Measurements from ENCODE around the gene MED14. TPM values are rescaled to one million over a fixed set of nuclear protein-coding genes. Genes with fewer than 3 reads are reported as not detected.
A peak's percentile ranks its signal among the peaks of the same experiment; 100 is the strongest.

MED14 gene
- total and polyA plus RNA-seq, 2 experiments from 2014 or later: 16.0 to 31.9 TPM

DNA sequence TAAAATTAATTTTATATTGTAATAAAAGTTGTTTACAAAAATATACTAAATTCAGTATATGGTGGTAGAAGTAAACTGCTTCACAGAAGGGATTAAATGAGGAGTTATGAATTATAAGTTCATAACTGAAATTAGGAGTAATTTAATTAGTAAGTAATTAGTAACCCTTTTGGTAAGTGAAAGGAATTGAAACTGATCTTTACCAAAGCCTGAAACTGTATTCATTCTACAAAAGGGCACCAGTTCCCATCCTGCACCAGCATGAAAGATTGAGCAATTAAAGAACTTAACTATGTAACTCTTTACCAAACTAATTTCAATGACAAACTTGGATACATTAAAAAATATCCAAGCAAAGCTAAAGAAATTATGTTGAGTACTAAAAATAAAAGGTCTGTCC, 8.2 kb downstream of the MED14 start:
- H3K9me2 ChIP-seq (replicated peaks; ENCODE audit: insufficient read depth): no peaks in the 10 kb centered on the region
- H3K4me3 ChIP-seq: no peak overlapping the region
- no peak overlapping the region for H3K27ac ChIP-seq
- H3K36me3 ChIP-seq (replicated peaks; ENCODE audit: insufficient read depth, low read depth): no peaks in the 10 kb centered on the region
- peaks cover 60% of the 10 kb centered on the region for H3K79me2 ChIP-seq
- H3K4me1 ChIP-seq (ENCODE audit: insufficient read depth): peaks cover 17% of the 10 kb centered on the region
- TF ChIP-seq, protein P1, sequence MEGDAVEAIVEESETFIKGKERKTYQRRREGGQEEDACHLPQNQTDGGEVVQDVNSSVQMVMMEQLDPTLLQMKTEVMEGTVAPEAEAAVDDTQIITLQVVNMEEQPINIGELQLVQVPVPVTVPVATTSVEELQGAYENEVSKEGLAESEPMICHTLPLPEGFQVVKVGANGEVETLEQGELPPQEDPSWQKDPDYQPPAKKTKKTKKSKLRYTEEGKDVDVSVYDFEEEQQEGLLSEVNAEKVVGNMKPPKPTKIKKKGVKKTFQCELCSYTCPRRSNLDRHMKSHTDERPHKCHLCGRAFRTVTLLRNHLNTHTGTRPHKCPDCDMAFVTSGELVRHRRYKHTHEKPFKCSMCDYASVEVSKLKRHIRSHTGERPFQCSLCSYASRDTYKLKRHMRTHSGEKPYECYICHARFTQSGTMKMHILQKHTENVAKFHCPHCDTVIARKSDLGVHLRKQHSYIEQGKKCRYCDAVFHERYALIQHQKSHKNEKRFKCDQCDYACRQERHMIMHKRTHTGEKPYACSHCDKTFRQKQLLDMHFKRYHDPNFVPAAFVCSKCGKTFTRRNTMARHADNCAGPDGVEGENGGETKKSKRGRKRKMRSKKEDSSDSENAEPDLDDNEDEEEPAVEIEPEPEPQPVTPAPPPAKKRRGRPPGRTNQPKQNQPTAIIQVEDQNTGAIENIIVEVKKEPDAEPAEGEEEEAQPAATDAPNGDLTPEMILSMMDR (IDR thresholded peaks at IDR 0.05; ENCODE audit: poor library complexity): no peak
- TF ChIP-seq EZH2 (IDR thresholded peaks at IDR 0.05; ENCODE audit: borderline replicate concordance) (no peak), EZH2phosphoT487 (IDR thresholded peaks at IDR 0.05; ENCODE audit: low read depth, severe bottlenecking, unreplicated experiment) (no peak)
- no peak overlapping the region for H2AFZ ChIP-seq
- H3K4me2 ChIP-seq: no peak overlapping the region
- H4K20me1 ChIP-seq (ENCODE audit: insufficient read depth, poor library complexity, severe bottlenecking): no peaks in the 10 kb centered on the region
- no peak for DNase-seq (ENCODE audit: low spot score)
- H3K27me3 ChIP-seq: no peaks in the 10 kb centered on the region
- H3K9me3 ChIP-seq (ENCODE audit: low read depth): no peaks in the 10 kb centered on the region

DNA sequence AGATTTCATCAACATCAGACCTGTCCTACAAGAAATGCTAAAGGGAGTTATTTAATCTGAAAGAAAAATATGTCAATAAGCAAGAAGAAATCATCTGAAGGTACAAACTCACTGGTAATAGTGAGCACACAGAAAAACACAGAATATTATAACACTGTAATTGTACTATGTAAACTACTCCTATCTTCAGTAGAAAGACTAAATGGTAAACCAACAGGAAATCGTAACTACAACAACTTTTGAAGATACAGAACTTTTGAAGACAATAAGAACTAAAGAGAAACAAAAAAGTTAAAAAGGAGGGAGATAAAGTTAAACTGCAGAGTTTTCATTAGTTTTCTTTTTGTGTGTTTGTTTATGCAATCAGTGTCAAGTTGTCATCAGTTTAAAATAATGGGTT, 12.4 kb downstream of the MED14 start:
- Histone ChIP-seq H3K9me2 (replicated peaks; ENCODE audit: insufficient read depth) (no peaks in the 10 kb centered on the region), H3K27ac (no peak overlapping the region), H3K36me3 (replicated peaks; ENCODE audit: insufficient read depth, low read depth) (no peaks in the 10 kb centered on the region), H3K9me3 (ENCODE audit: low read depth) (no peaks in the 10 kb centered on the region), H3K4me1 (ENCODE audit: insufficient read depth) (peaks cover 2% of the 10 kb centered on the region), H3K27me3 (no peaks in the 10 kb centered on the region), H2AFZ (no peak overlapping the region), H3K4me3 (no peak overlapping the region), H3K4me2 (no peak overlapping the region), H4K20me1 (ENCODE audit: insufficient read depth, poor library complexity, severe bottlenecking) (no peaks in the 10 kb centered on the region), H3K79me2 (peaks cover 60% of the 10 kb centered on the region)
- no peak for TF ChIP-seq EZH2phosphoT487 (IDR thresholded peaks at IDR 0.05; ENCODE audit: low read depth, severe bottlenecking, unreplicated experiment)
- no peak for DNase-seq (ENCODE audit: low spot score)
- WGBS (ENCODE audit: low lambda C conversion rate, missing lambda C conversion rate): 69% methylated on average over 1 of the region's 1 CpG

DNA sequence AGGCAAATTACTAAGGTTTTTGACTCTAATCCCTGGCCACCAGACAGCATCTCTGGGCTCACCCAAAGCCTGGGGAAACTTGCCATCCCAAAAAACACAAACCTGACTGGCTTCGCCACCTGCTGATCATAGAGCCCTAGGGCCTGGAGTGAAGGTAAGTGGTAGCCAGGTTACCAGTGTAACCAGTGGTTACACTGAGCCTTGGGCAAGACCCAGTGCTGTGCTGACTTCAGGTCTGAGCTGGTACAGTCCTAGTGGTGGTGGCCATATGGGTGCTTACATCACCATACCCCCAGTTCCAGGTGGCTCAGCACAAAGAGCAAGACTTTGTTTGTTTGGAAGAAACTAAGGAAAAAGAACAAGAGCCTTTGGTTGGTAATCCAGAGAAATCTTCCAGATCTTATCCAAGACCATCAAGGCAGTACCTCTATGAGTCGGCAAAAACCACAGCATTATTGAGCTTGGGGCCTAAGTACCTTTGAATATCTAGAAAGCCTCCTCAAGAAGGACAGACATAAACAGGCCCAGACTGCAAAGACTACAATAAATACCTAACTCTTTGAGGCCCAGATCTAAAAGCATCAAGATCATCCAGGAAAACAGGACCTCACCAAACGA, 13.7 kb downstream of the MED14 start:
- no peak for DNase-seq (ENCODE audit: low spot score)
- Histone ChIP-seq H3K79me2 (peaks cover 58% of the 10 kb centered on the region), H2AFZ (no peak overlapping the region), H3K9me3 (ENCODE audit: low read depth) (no peaks in the 10 kb centered on the region), H3K4me2 (no peak overlapping the region), H3K27me3 (no peaks in the 10 kb centered on the region), H3K4me1 (ENCODE audit: insufficient read depth) (no peaks in the 10 kb centered on the region), H3K4me3 (no peak overlapping the region), H3K36me3 (replicated peaks; ENCODE audit: insufficient read depth, low read depth) (no peaks in the 10 kb centered on the region), H3K9me2 (replicated peaks; ENCODE audit: insufficient read depth) (no peaks in the 10 kb centered on the region), H4K20me1 (ENCODE audit: insufficient read depth, poor library complexity, severe bottlenecking) (no peaks in the 10 kb centered on the region), H3K27ac (no peak overlapping the region)
- TF ChIP-seq EZH2phosphoT487 (IDR thresholded peaks at IDR 0.05; ENCODE audit: low read depth, severe bottlenecking, unreplicated experiment) (no peak), EZH2 (IDR thresholded peaks at IDR 0.05; ENCODE audit: borderline replicate concordance) (no peak)
- TF ChIP-seq, protein P1 (IDR thresholded peaks at IDR 0.05; ENCODE audit: poor library complexity): no peak
- WGBS (ENCODE audit: low lambda C conversion rate, missing lambda C conversion rate): 85% methylated on average over 3 of the region's 3 CpGs

DNA sequence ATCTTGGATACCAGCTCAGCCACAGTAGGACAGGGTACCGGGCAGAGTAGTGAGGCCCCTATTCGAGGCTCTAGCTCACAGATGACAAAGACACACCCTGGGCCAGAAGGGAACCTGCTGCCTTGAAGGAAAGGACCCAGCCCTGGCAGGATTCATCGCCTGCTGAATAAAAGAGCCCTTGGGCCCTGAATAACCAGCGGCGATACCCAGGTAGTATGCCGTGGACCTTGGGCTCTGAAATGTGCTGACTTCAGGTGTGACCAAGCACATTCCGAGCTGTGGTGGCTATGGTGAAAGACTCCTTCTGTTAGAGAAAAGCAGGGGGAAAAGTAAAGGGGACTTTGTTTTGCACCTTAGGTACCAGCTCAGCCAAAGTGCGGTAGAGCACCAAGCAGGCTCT, 14.6 kb downstream of the MED14 start:
- H3K4me3 ChIP-seq: no peak overlapping the region
- no peaks in the 10 kb centered on the region for H3K36me3 ChIP-seq (replicated peaks; ENCODE audit: insufficient read depth, low read depth)
- WGBS (ENCODE audit: low lambda C conversion rate, missing lambda C conversion rate): 94% methylated on average over 8 of the region's 8 CpGs
- DNase-seq (ENCODE audit: low spot score): no peak
- H3K4me1 ChIP-seq (ENCODE audit: insufficient read depth): no peaks in the 10 kb centered on the region
- no peaks in the 10 kb centered on the region for H3K9me3 ChIP-seq (ENCODE audit: low read depth)
- no peak overlapping the region for H3K4me2 ChIP-seq
- no peak overlapping the region for H2AFZ ChIP-seq
- H4K20me1 ChIP-seq (ENCODE audit: insufficient read depth, poor library complexity, severe bottlenecking): no peaks in the 10 kb centered on the region
- H3K27ac ChIP-seq: peak overlapping the region; percentile 40
- no peaks in the 10 kb centered on the region for H3K9me2 ChIP-seq (replicated peaks; ENCODE audit: insufficient read depth)
- H3K79me2 ChIP-seq: peaks cover 60% of the 10 kb centered on the region
- no peaks in the 10 kb centered on the region for H3K27me3 ChIP-seq
- no peak for TF ChIP-seq EZH2phosphoT487 (IDR thresholded peaks at IDR 0.05; ENCODE audit: low read depth, severe bottlenecking, unreplicated experiment)
- TF ChIP-seq, protein P1 (IDR thresholded peaks at IDR 0.05; ENCODE audit: poor library complexity): no peak
- TF ChIP-seq EZH2 (IDR thresholded peaks at IDR 0.05; ENCODE audit: borderline replicate concordance): no peak
